ENCODE data around the gene SORBS2. TPM values are rescaled to one million over a fixed set of nuclear protein-coding genes. Genes with fewer than 3 reads are reported as not detected.

SORBS2 gene
- total and polyA plus RNA-seq, 2 of the 8 experiments (the other 6 are each of a cell fraction or from before 2014, with no cell fraction given), result 73.0 to 87.1 TPM

GRCh38 chr4:185744946-185745345 is 67.0 kb downstream of the SORBS2 start:
- Histone ChIP-seq H4K5ac (ENCODE audit: insufficient read length, low read depth, low read length) (no peak overlapping the region), H2BK5ac (ENCODE audit: low read depth, low read length) (no peak overlapping the region), H3K4me1 (replicated peaks in 1 of 4; ENCODE audit: control insufficient read depth in 3 of 4, insufficient read depth in 4 of 4, low read length in 3 of 4) (peaks cover 0 to 12% (median 7%) of the 10 kb centered on the region in 4 experiments), H3K56ac (replicated peaks; ENCODE audit: insufficient read length, low read depth, low read length) (no peak overlapping the region), H4K91ac (replicated peaks; ENCODE audit: insufficient read length, low read length) (no peak overlapping the region), H3K4me3 (ENCODE audit: extremely low read depth in 1 of 4, insufficient read depth in 2 of 4, low read depth in 3 of 4, low read length in 4 of 4) (no peak overlapping the region), H3K9ac (replicated peaks in 1 of 4; ENCODE audit: extremely low read depth in 1 of 4, low read depth in 3 of 4, low read length in 3 of 4) (no peak overlapping the region), H2BK15ac (ENCODE audit: low read length) (peak overlapping the region; percentile 40; the same call in 1 of the 2 replicates), H3K14ac (ENCODE audit: insufficient read length) (no peak overlapping the region), H3K4me2 (ENCODE audit: insufficient read depth in 1 of 2, low read depth in 2 of 2, low read length in 2 of 2) (no peak overlapping the region), H4K8ac (ENCODE audit: extremely low read depth, insufficient read depth, low read length) (no peak overlapping the region), H3K27ac (ENCODE audit: low read depth, low read length) (no peak overlapping the region), H2AFZ (ENCODE audit: low read length) (no peak overlapping the region), H2BK12ac (ENCODE audit: low read depth, low read length) (no peak overlapping the region), H3K79me1 (ENCODE audit: low read depth, low read length) (peaks cover 2% of the 10 kb centered on the region; the same call in 1 of the 2 replicates), H4K20me1 (replicated peaks in 1 of 2; ENCODE audit: control insufficient read depth in 1 of 2, insufficient read depth in 2 of 2, low read length in 2 of 2) (peaks cover 0 to 2% of the 10 kb centered on the region in 2 experiments), H2BK20ac (ENCODE audit: low read length) (no peak overlapping the region), H2BK120ac (replicated peaks; ENCODE audit: low read depth, low read length) (no peak overlapping the region), H3K9me3 (ENCODE audit: insufficient read depth in 2 of 2, low read depth in 1 of 2, low read length in 1 of 2) (no peaks in the 10 kb centered on the region), H2AK5ac (ENCODE audit: low read depth, low read length) (no peak overlapping the region), H3K79me2 (ENCODE audit: control insufficient read depth in 1 of 2, insufficient read depth in 2 of 2, low read length in 2 of 2) (peaks cover 0 to 19% of the 10 kb centered on the region in 2 experiments; a peak in 1 of 4 replicates), H3K4ac (replicated peaks; ENCODE audit: insufficient read length, low read depth, low read length) (no peak overlapping the region), H3K27me3 (replicated peaks in 1 of 4; ENCODE audit: control insufficient read depth in 3 of 4, extremely low read depth in 1 of 4, insufficient read depth in 3 of 4, low read length in 3 of 4) (no peaks in the 10 kb centered on the region), H3K18ac (ENCODE audit: extremely low read depth, low read length) (no peak overlapping the region), H3K23ac (ENCODE audit: insufficient read length) (no peak overlapping the region), H3K23me2 (ENCODE audit: low read depth, low read length) (peaks cover 6% of the 10 kb centered on the region; the same call in 1 of the 2 replicates), H3K36me3 (ENCODE audit: control insufficient read depth in 2 of 4, insufficient read depth in 4 of 4, low read length in 3 of 4) (no peaks in the 10 kb centered on the region)
- WGBS, 2 experiments (ENCODE audit: extremely low coverage in 1 of 2, insufficient coverage in 1 of 2, insufficient read length in 1 of 2, insufficient replicate concordance in 2 of 2, low coverage in 1 of 2, low lambda C conversion rate in 2 of 2, missing lambda C conversion rate in 1 of 2), result 91% methylated on average over 9 of the region's 9 CpGs; no CpG with 5 or more reads in 1 of the 2 experiments
- TF ChIP-seq E2F6 (IDR thresholded peaks at IDR 0.05) (no peak), POU5F1 (IDR thresholded peaks at IDR 0.05; ENCODE audit: low read depth, low read length) (no peak), JUN (IDR thresholded peaks at IDR 0.05; ENCODE audit: low read depth, low read length) (no peak), KDM5A (IDR thresholded peaks at IDR 0.05; ENCODE audit: low read length) (no peak)
- CTCF ChIA-PET (ENCODE audit: partially characterized antibody), result interaction anchor here (0.9 kb wide), 1 partner anchor 95 kb away, joined by 3 read pairs; no protein-coding TSS in a partner anchor
- FAIRE-seq (no peak), DNase-seq (ENCODE audit: low read depth in 1 of 2, low spot score in 2 of 2) (no peak)
- POLR2A ChIA-PET (ENCODE audit: partially characterized antibody), result no interaction called here
